Fibroblast of lung (primary cell): ENCODE measurements around the gene ERVFRD-1. TPM values are rescaled to one million over a fixed set of nuclear protein-coding genes. Genes with fewer than 3 reads are reported as not detected.

ENCODE experiments used
- DNase-seq, 2 donors: peaks; one replicate each; pipeline versions ENCODE4 v3.0.0 to v3.0.0-alpha.2; 2010; ENCODE audit warnings: low read depth in 2 of 2
- H2AFZ ChIP-seq: 2 replicates; pipeline ENCODE4 v1.5.1; 2012; ENCODE audit warnings: low read length, control low read depth, inconsistent platforms
- H3K27ac ChIP-seq: 2 replicates; pipeline ENCODE4 v1.5.1; 2011; ENCODE audit warnings: low read length, control low read depth; ENCODE audit not compliant: insufficient read depth
- H3K27me3 ChIP-seq: 2 replicates; pipeline ENCODE4 v1.5.1; 2011; ENCODE audit warnings: mild to moderate bottlenecking, low read length; ENCODE audit not compliant: control insufficient read depth, insufficient read depth
- H3K36me3 ChIP-seq: 2 replicates; pipeline ENCODE4 v1.5.1; 2011; ENCODE audit warnings: low read length; ENCODE audit not compliant: control insufficient read depth, insufficient read depth
- H3K4me1 ChIP-seq: 2 replicates; pipeline ENCODE4 v1.5.1; 2011; ENCODE audit warnings: low read length; ENCODE audit not compliant: control insufficient read depth, insufficient read depth; ENCODE audit errors: extremely low read depth
- H3K4me2 ChIP-seq: 2 replicates; pipeline ENCODE4 v1.5.1; 2011; ENCODE audit warnings: low read length, control low read depth; ENCODE audit not compliant: insufficient read depth; ENCODE audit errors: extremely low read depth
- H3K4me3 ChIP-seq, 4 experiments: fragments of 200-600 bp in 1 of 4; sonication (generic) in 1 of 4; replicated peaks in 1 of 4; 2 replicates each; pipeline ENCODE4 v1.5.1; 2011 to 2016; ENCODE audit warnings: low read length in 4 of 4, low read depth in 3 of 4, mild to moderate bottlenecking in 3 of 4, control low read depth in 2 of 4, inconsistent platforms in 1 of 4, mixed read lengths in 1 of 4; ENCODE audit not compliant: insufficient read depth in 1 of 4; ENCODE audit errors: control extremely low read depth in 1 of 4
- H3K79me2 ChIP-seq: 2 replicates; pipeline ENCODE4 v1.5.1; 2012; ENCODE audit warnings: mild to moderate bottlenecking, low read length, inconsistent platforms; ENCODE audit not compliant: control insufficient read depth, insufficient read depth
- H3K9ac ChIP-seq: 2 replicates; pipeline ENCODE4 v1.5.1; 2011; ENCODE audit warnings: mild to moderate bottlenecking, low read length, control low read depth; ENCODE audit not compliant: insufficient read depth
- H3K9me3 ChIP-seq: 2 replicates; pipeline ENCODE4 v1.5.1; 2012; ENCODE audit warnings: low read depth, low read length; ENCODE audit not compliant: control insufficient read depth, insufficient read depth
- H4K20me1 ChIP-seq: 2 replicates; pipeline ENCODE4 v1.5.1; 2011; ENCODE audit warnings: low read length; ENCODE audit not compliant: control insufficient read depth, insufficient read depth; ENCODE audit errors: extremely low read depth
- CTCF ChIP-seq, 2 donors: IDR thresholded peaks in 1 of 2; conservative IDR thresholded peaks in 1 of 2; 1 replicate in 1 of 2; 2 replicates in 1 of 2; pipeline ENCODE4 v1.5.1; 2011 to 2012; ENCODE audit warnings: low read length in 2 of 2, control low read depth in 1 of 2, inconsistent platforms in 1 of 2, low read depth in 1 of 2, mild to moderate bottlenecking in 1 of 2
- EZH2 ChIP-seq: IDR thresholded peaks from 2 replicates; pipeline ENCODE4 v1.5.1; 2012; ENCODE audit warnings: low read length, control low read depth, mild to moderate bottlenecking; ENCODE audit errors: missing control alignments
- polyA plus RNA-seq, 2 donors: library from polyadenylated mRNA; depleted of rRNA in 1 of 2; stranded (reverse) in 1 of 2; unstranded in 1 of 2; fragments of >200 nt; gene quantifications; 2 replicates each; pipeline ENCODE4 v1.2.1, GENCODE V29; 2011 to 2012; ENCODE audit warnings: missing spikeins in 1 of 2
- total RNA-seq: library from RNA; depleted of rRNA; stranded (reverse); fragments of >200 nt; gene quantifications from 2 replicates; pipeline ENCODE4 v1.2.1, GENCODE V29; 2014

The ERVFRD-1 gene
- total and polyA plus RNA-seq, 2 donors (not counting 1 experiment from before 2014, with no cell fraction given) = not detected

GRCh38 chr6:11143394-11144371 lies 32.2 kb upstream of the ERVFRD-1 start:
- no peak overlapping the region for H3K4me3 ChIP-seq
- H3K27ac ChIP-seq = no peak overlapping the region
- TF ChIP-seq EZH2 = no peak
- no peak for TF ChIP-seq CTCF (conservative IDR thresholded peaks at IDR 0.05 in 1 of 2, IDR thresholded peaks at IDR 0.05 in 1 of 2; ENCODE audit: low read depth in 1 of 2, low read length in 2 of 2)
- peak; percentile 90 to 95 for DNase-seq
- H3K79me2 ChIP-seq = no peaks in the 10 kb centered on the region
- H4K20me1 ChIP-seq = no peaks in the 10 kb centered on the region
- H3K4me2 ChIP-seq = no peak overlapping the region
- no peaks in the 10 kb centered on the region for H3K36me3 ChIP-seq
- H3K9me3 ChIP-seq = no peaks in the 10 kb centered on the region
- H3K27me3 ChIP-seq = no peaks in the 10 kb centered on the region
- peaks cover 3% of the 10 kb centered on the region for H3K4me1 ChIP-seq
- no peak overlapping the region for H3K9ac ChIP-seq
- no peak overlapping the region for H2AFZ ChIP-seq

GRCh38 chr6:11142296-11143027 lies 30.9 kb upstream of the ERVFRD-1 start:
- DNase-seq = no peak
- H3K4me1 ChIP-seq = peaks cover 3% of the 10 kb centered on the region
- no peaks in the 10 kb centered on the region for H3K27me3 ChIP-seq
- H3K27ac ChIP-seq = no peak overlapping the region
- no peaks in the 10 kb centered on the region for H3K36me3 ChIP-seq
- no peak overlapping the region for H2AFZ ChIP-seq
- TF ChIP-seq EZH2 (no peak), CTCF (conservative IDR thresholded peaks at IDR 0.05 in 1 of 2, IDR thresholded peaks at IDR 0.05 in 1 of 2; ENCODE audit: low read depth in 1 of 2, low read length in 2 of 2) (no peak)
- H3K9ac ChIP-seq = no peak overlapping the region
- H4K20me1 ChIP-seq = no peaks in the 10 kb centered on the region
- no peak overlapping the region for H3K4me3 ChIP-seq
- H3K4me2 ChIP-seq = no peak overlapping the region
- H3K9me3 ChIP-seq = no peaks in the 10 kb centered on the region
- H3K79me2 ChIP-seq = no peaks in the 10 kb centered on the region

GRCh38 chr6:11141295-11141694 lies 29.8 kb upstream of the ERVFRD-1 start:
- TF ChIP-seq CTCF (conservative IDR thresholded peaks at IDR 0.05 in 1 of 2, IDR thresholded peaks at IDR 0.05 in 1 of 2; ENCODE audit: low read depth in 1 of 2, low read length in 2 of 2) = no peak
- no peak for TF ChIP-seq EZH2

More at GRCh38 chr6:11141295-11141694, 29.8 kb upstream of the ERVFRD-1 start:
- Histone ChIP-seq H3K9me3 (no peaks in the 10 kb centered on the region), H2AFZ (no peak overlapping the region), H3K4me2 (no peak overlapping the region), H3K79me2 (no peaks in the 10 kb centered on the region), H3K4me3 (no peak overlapping the region), H3K9ac (no peak overlapping the region), H4K20me1 (no peaks in the 10 kb centered on the region), H3K4me1 (peaks cover 3% of the 10 kb centered on the region), H3K27me3 (no peaks in the 10 kb centered on the region), H3K27ac (no peak overlapping the region), H3K36me3 (no peaks in the 10 kb centered on the region)
- DNase-seq = no peak
